ENCODE data around the gene INTS6.
A peak's percentile ranks its signal among the peaks of the same experiment; 100 is the strongest.
"Not testable (repeated sequence)": the region's sequence is repeated elsewhere in the genome, so short reads cannot be mapped to it uniquely, and the experiment has no call there.

INTS6 gene

GRCh38 chr13:51416107-51416506 is 36.7 kb downstream of the INTS6 start:
- Histone ChIP-seq H3K4me3 (ENCODE audit: control insufficient read depth in 1 of 7, extremely low read depth in 1 of 7, insufficient read depth in 4 of 7, low read depth in 2 of 7, low read length in 6 of 7) (no peak overlapping the region), H3K36me3 (ENCODE audit: control insufficient read depth in 4 of 4, insufficient read depth in 4 of 4, low read length in 3 of 4) (peaks cover 5 to 43% (median 15%) of the 10 kb centered on the region in 4 experiments), H3K9me3 (ENCODE audit: control extremely low read depth in 1 of 5, control insufficient read depth in 4 of 5, insufficient read depth in 2 of 5, low read depth in 1 of 5, low read length in 4 of 5) (peaks cover 0 to 16% (median 3%) of the 10 kb centered on the region in 5 experiments), H3K4me1 (ENCODE audit: control extremely low read depth in 1 of 4, control insufficient read depth in 4 of 4, insufficient read depth in 4 of 4, low read length in 3 of 4) (peaks cover 0 to 2% (median 0%) of the 10 kb centered on the region in 4 experiments), H3K27ac (ENCODE audit: insufficient read depth in 1 of 2, low read depth in 1 of 2, low read length in 2 of 2, poor library complexity in 1 of 2, severe bottlenecking in 2 of 2) (no peak overlapping the region), H3K27me3 (replicated peaks in 2 of 5; ENCODE audit: control insufficient read depth in 4 of 5, insufficient read depth in 5 of 5, low read length in 4 of 5) (no peaks in the 10 kb centered on the region)
- DNase-seq: no peak
- CTCF ChIA-PET: no interaction called here
- POLR2A ChIA-PET: no interaction called here

GRCh38 chr13:51415339-51415738 is 37.5 kb downstream of the INTS6 start:
- DNase-seq; H3K4me1 ChIP-seq (ENCODE audit: control extremely low read depth in 1 of 4, control insufficient read depth in 4 of 4, insufficient read depth in 4 of 4, low read length in 3 of 4); POLR2A ChIA-PET; H3K4me3 ChIP-seq (ENCODE audit: control insufficient read depth in 1 of 7, extremely low read depth in 1 of 7, insufficient read depth in 4 of 7, low read depth in 2 of 7, low read length in 6 of 7); H3K27me3 ChIP-seq (replicated peaks in 2 of 5; ENCODE audit: control insufficient read depth in 4 of 5, insufficient read depth in 5 of 5, low read length in 4 of 5); H3K27ac ChIP-seq (ENCODE audit: insufficient read depth in 1 of 2, low read depth in 1 of 2, low read length in 2 of 2, poor library complexity in 1 of 2, severe bottlenecking in 2 of 2): not testable (repeated sequence)
- Histone ChIP-seq H3K9me3 (ENCODE audit: control extremely low read depth in 1 of 5, control insufficient read depth in 4 of 5, insufficient read depth in 2 of 5, low read depth in 1 of 5, low read length in 4 of 5) (peaks cover 0 to 16% (median 3%) of the 10 kb centered on the region in 5 experiments), H3K36me3 (ENCODE audit: control insufficient read depth in 4 of 4, insufficient read depth in 4 of 4, low read length in 3 of 4) (peaks cover 5 to 37% (median 12%) of the 10 kb centered on the region in 4 experiments)
- CTCF ChIA-PET: interaction anchor here (1.0 kb wide), 1 partner anchor 16 kb away, joined by 3 read pairs; no protein-coding TSS in a partner anchor
- no CpG with 5 or more reads among the region's 1 CpG for WGBS (ENCODE audit: insufficient coverage)

GRCh38 chr13:51412431-51412830 is 40.4 kb downstream of the INTS6 start:
- H3K4me3 ChIP-seq (ENCODE audit: control insufficient read depth in 1 of 7, extremely low read depth in 1 of 7, insufficient read depth in 4 of 7, low read depth in 2 of 7, low read length in 6 of 7): no peak overlapping the region
- H3K27me3 ChIP-seq (replicated peaks in 2 of 5; ENCODE audit: control insufficient read depth in 4 of 5, insufficient read depth in 5 of 5, low read length in 4 of 5): no peaks in the 10 kb centered on the region
- POLR2A ChIA-PET: no interaction called here
- H3K9me3 ChIP-seq (ENCODE audit: control extremely low read depth in 1 of 5, control insufficient read depth in 4 of 5, insufficient read depth in 2 of 5, low read depth in 1 of 5, low read length in 4 of 5): peaks cover 0 to 16% (median 3%) of the 10 kb centered on the region in 5 experiments
- CTCF ChIA-PET: no interaction called here
- no peaks in the 10 kb centered on the region for H3K4me1 ChIP-seq (ENCODE audit: control extremely low read depth in 1 of 4, control insufficient read depth in 4 of 4, insufficient read depth in 4 of 4, low read length in 3 of 4)
- no peak for DNase-seq
- H3K27ac ChIP-seq (ENCODE audit: insufficient read depth in 1 of 2, low read depth in 1 of 2, low read length in 2 of 2, poor library complexity in 1 of 2, severe bottlenecking in 2 of 2): no peak overlapping the region
- H3K36me3 ChIP-seq (ENCODE audit: control insufficient read depth in 4 of 4, insufficient read depth in 4 of 4, low read length in 3 of 4): peaks cover 3 to 28% (median 11%) of the 10 kb centered on the region in 4 experiments
- WGBS (ENCODE audit: insufficient coverage): 100% methylated on average over 2 of the region's 3 CpGs

- CTCF ChIA-PET: interaction anchor here (1.3 kb wide), 1 partner anchor 10 kb away, joined by 4 read pairs; no protein-coding TSS in a partner anchor
- DNase-seq: no peak
- H3K4me3 ChIP-seq (ENCODE audit: control insufficient read depth in 1 of 7, extremely low read depth in 1 of 7, insufficient read depth in 4 of 7, low read depth in 2 of 7, low read length in 6 of 7): no peak overlapping the region
- H3K36me3 ChIP-seq (ENCODE audit: control insufficient read depth in 4 of 4, insufficient read depth in 4 of 4, low read length in 3 of 4): peaks cover 3 to 26% (median 7%) of the 10 kb centered on the region in 4 experiments
- H3K9me3 ChIP-seq (ENCODE audit: control extremely low read depth in 1 of 5, control insufficient read depth in 4 of 5, insufficient read depth in 2 of 5, low read depth in 1 of 5, low read length in 4 of 5): no peaks in the 10 kb centered on the region
- H3K27me3 ChIP-seq (replicated peaks in 2 of 5; ENCODE audit: control insufficient read depth in 4 of 5, insufficient read depth in 5 of 5, low read length in 4 of 5): no peaks in the 10 kb centered on the region
- no peak overlapping the region for H3K27ac ChIP-seq (ENCODE audit: insufficient read depth in 1 of 2, low read depth in 1 of 2, low read length in 2 of 2, poor library complexity in 1 of 2, severe bottlenecking in 2 of 2)
- H3K4me1 ChIP-seq (ENCODE audit: control extremely low read depth in 1 of 4, control insufficient read depth in 4 of 4, insufficient read depth in 4 of 4, low read length in 3 of 4): peaks cover 0 to 6% (median 0%) of the 10 kb centered on the region in 4 experiments
- POLR2A ChIA-PET: interaction anchor here (0.6 kb wide), 1 partner anchor 12 kb away, joined by 3 read pairs; no protein-coding TSS in a partner anchor
- WGBS (ENCODE audit: insufficient coverage): 29% methylated on average over 1 of the region's 2 CpGs
These were observed 47.7 kb downstream of the INTS6 start for GRCh38 chr13:51405176-51405575.

- H3K36me3 ChIP-seq (ENCODE audit: control insufficient read depth in 4 of 4, insufficient read depth in 4 of 4, low read length in 3 of 4): peaks cover 4 to 29% (median 14%) of the 10 kb centered on the region in 4 experiments
- CTCF ChIA-PET: no interaction called here
- no peaks in the 10 kb centered on the region for H3K27me3 ChIP-seq (replicated peaks in 2 of 5; ENCODE audit: control insufficient read depth in 4 of 5, insufficient read depth in 5 of 5, low read length in 4 of 5)
- no peak overlapping the region for H3K4me3 ChIP-seq (ENCODE audit: control insufficient read depth in 1 of 7, extremely low read depth in 1 of 7, insufficient read depth in 4 of 7, low read depth in 2 of 7, low read length in 6 of 7)
- H3K27ac ChIP-seq (ENCODE audit: insufficient read depth in 1 of 2, low read depth in 1 of 2, low read length in 2 of 2, poor library complexity in 1 of 2, severe bottlenecking in 2 of 2): no peak overlapping the region
- no peak for DNase-seq
- POLR2A ChIA-PET: interaction anchor here (0.6 kb wide), 1 partner anchor 77 kb away, joined by 3 read pairs; no protein-coding TSS in a partner anchor
- WGBS (ENCODE audit: insufficient coverage): 100% methylated on average over 2 of the region's 6 CpGs
- no peaks in the 10 kb centered on the region for H3K9me3 ChIP-seq (ENCODE audit: control extremely low read depth in 1 of 5, control insufficient read depth in 4 of 5, insufficient read depth in 2 of 5, low read depth in 1 of 5, low read length in 4 of 5)
- peaks cover 0 to 9% (median 2%) of the 10 kb centered on the region in 4 experiments for H3K4me1 ChIP-seq (ENCODE audit: control extremely low read depth in 1 of 4, control insufficient read depth in 4 of 4, insufficient read depth in 4 of 4, low read length in 3 of 4)
These were observed 55.4 kb downstream of the INTS6 start for GRCh38 chr13:51397262-51397941.

GRCh38 chr13:51396352-51396751 is 56.5 kb downstream of the INTS6 start:
- no peak overlapping the region for H3K27ac ChIP-seq (ENCODE audit: insufficient read depth in 1 of 2, low read depth in 1 of 2, low read length in 2 of 2, poor library complexity in 1 of 2, severe bottlenecking in 2 of 2)
- no peaks in the 10 kb centered on the region for H3K27me3 ChIP-seq (replicated peaks in 2 of 5; ENCODE audit: control insufficient read depth in 4 of 5, insufficient read depth in 5 of 5, low read length in 4 of 5)
- H3K4me1 ChIP-seq (ENCODE audit: control extremely low read depth in 1 of 4, control insufficient read depth in 4 of 4, insufficient read depth in 4 of 4, low read length in 3 of 4): peaks cover 0 to 9% (median 2%) of the 10 kb centered on the region in 4 experiments
- ChIA-PET CTCF (interaction anchor here (1.3 to 2.0 kb wide), 2 partner anchors 8 to 26 kb away, joined by 3 to 4 read pairs; no protein-coding TSS in a partner anchor), POLR2A (no interaction called here)
- no peak overlapping the region for H3K4me3 ChIP-seq (ENCODE audit: control insufficient read depth in 1 of 7, extremely low read depth in 1 of 7, insufficient read depth in 4 of 7, low read depth in 2 of 7, low read length in 6 of 7)
- no peaks in the 10 kb centered on the region for H3K9me3 ChIP-seq (ENCODE audit: control extremely low read depth in 1 of 5, control insufficient read depth in 4 of 5, insufficient read depth in 2 of 5, low read depth in 1 of 5, low read length in 4 of 5)
- no CpG with 5 or more reads among the region's 2 CpGs for WGBS (ENCODE audit: insufficient coverage)
- peak; percentile 21 to 81 (median 70) for DNase-seq
- H3K36me3 ChIP-seq (ENCODE audit: control insufficient read depth in 4 of 4, insufficient read depth in 4 of 4, low read length in 3 of 4): peaks cover 4 to 34% (median 14%) of the 10 kb centered on the region in 4 experiments

GRCh38 chr13:51394724-51395123 is 58.1 kb downstream of the INTS6 start:
- Histone ChIP-seq H3K27ac (ENCODE audit: insufficient read depth in 1 of 2, low read depth in 1 of 2, low read length in 2 of 2, poor library complexity in 1 of 2, severe bottlenecking in 2 of 2) (no peak overlapping the region), H3K4me1 (ENCODE audit: control extremely low read depth in 1 of 4, control insufficient read depth in 4 of 4, insufficient read depth in 4 of 4, low read length in 3 of 4) (peaks cover 0 to 9% (median 2%) of the 10 kb centered on the region in 4 experiments), H3K36me3 (ENCODE audit: control insufficient read depth in 4 of 4, insufficient read depth in 4 of 4, low read length in 3 of 4) (peaks cover 4 to 25% (median 12%) of the 10 kb centered on the region in 4 experiments), H3K27me3 (replicated peaks in 2 of 5; ENCODE audit: control insufficient read depth in 4 of 5, insufficient read depth in 5 of 5, low read length in 4 of 5) (no peaks in the 10 kb centered on the region), H3K9me3 (ENCODE audit: control extremely low read depth in 1 of 5, control insufficient read depth in 4 of 5, insufficient read depth in 2 of 5, low read depth in 1 of 5, low read length in 4 of 5) (no peaks in the 10 kb centered on the region), H3K4me3 (ENCODE audit: control insufficient read depth in 1 of 7, extremely low read depth in 1 of 7, insufficient read depth in 4 of 7, low read depth in 2 of 7, low read length in 6 of 7) (no peak overlapping the region)
- ChIA-PET POLR2A (no interaction called here), CTCF (interaction anchor here (1.0 to 2.0 kb wide), 4 partner anchors 8 to 23 kb away, joined by 3 to 4 read pairs (median 4); no protein-coding TSS in a partner anchor)
- no peak for DNase-seq

All from common myeloid progenitor, CD34-positive (primary cell).